ENCODE results near the gene FMOD. TPM values are rescaled to one million over a fixed set of nuclear protein-coding genes. Genes with fewer than 3 reads are reported as not detected.

The FMOD gene
- 0.23 TPM in 2 of 5 replicates, not detected in the others for total RNA-seq (2022; extraction: Qiagen RNA extraction; ENCODE audit: low read depth)

DNA sequence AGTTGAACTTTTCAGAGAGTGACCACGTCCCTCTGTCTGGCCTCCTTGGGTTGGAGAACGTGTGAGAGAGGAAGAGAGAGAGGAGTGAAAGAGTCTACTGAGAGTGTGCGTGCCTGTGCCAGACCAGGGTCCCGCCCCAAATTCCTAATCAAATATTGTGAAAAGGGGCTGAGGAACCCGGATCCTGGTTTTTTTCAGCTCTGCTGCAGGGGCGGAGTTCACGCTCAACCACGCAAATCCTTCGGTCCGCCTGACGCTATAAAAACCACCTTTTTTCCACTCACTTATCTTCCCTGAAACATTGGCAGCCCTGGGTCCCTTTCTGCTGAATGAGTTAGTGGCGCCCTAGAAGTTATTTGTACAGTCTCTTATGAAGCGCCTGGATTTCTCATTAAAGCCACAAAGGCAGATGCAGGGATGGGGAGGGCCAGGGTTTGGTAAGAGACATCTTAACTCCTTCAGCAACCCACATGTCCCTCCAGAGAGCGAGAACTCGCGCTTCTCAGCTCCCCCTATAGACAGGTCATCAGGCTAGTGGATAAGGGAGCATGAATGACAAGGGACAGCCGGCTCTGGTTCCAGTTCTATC lies at the start of gene FMOD:
TSS of gene FMOD (minus strand) at position 86 of the 589 bp plus-strand sequence. CDS start 2,852 bp downstream, outside the sequence.

DNA sequence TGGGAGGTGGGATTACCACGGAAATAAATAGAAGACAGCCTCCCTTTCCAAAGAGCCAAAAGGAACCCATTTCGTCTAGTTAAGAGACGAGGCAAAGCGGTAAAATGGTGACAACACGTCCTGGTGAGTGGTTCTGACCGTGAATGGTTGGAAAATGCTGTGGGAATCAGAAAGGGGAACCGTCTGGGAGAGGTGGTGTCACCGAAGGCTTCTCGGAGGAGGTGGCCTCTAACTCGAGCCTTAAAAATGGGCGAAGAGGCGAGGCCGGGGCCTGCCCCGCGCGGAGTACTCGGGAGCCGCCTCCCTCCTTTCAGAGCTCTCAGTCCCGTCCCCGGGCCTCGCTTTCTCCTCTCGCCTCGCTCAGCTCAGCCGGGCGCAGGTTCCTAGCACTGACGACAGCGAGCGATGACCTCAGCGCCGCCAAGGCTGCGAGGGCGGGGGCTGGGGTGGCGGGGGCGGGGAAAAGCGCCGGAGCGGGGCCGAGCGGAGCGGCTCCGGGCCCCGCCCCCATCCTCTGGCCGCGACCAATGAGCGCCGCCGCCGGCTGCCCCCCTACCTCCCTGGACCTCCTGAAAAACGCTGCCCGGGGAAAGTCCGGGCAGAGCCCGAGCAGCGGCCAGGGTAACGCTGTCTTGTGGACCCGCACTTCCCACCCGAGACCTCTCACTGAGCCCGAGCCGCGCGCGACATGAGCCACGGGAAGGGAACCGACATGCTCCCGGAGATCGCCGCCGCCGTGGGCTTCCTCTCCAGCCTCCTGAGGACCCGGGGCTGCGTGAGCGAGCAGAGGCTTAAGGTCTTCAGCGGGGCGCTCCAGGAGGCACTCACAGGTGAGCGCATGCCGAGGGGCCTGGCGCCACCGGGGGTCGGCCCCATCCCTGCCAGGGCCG lies 45.8 kb downstream of the FMOD start, which contains the start of gene BTG2:
TSS of gene BTG2 (plus strand) at position 601 of the 890 bp plus-strand sequence. CDS start at position 689, 88 bp downstream.

Other genes starting within 250 kb of the FMOD start
- 0.58 to 1.2 TPM (median 0.80 TPM) in 5 replicates for gene ADORA1, start 223.4 kb downstream of the FMOD start, total RNA-seq (2022; extraction: Qiagen RNA extraction; ENCODE audit: low read depth)
- 0.07 TPM in 1 of 5 replicates, not detected in the others for gene MYBPH, start 175.3 kb downstream of the FMOD start, total RNA-seq (2022; extraction: Qiagen RNA extraction; ENCODE audit: low read depth)
- not detected in 5 replicates for gene CHI3L1, start 164.4 kb downstream of the FMOD start, total RNA-seq (2022; extraction: Qiagen RNA extraction; ENCODE audit: low read depth)
- gene CHIT1, start 121.4 kb downstream of the FMOD start, total RNA-seq (2022; extraction: Qiagen RNA extraction; ENCODE audit: low read depth) = not detected in 5 replicates
- gene BTG2, start 45.6 kb downstream of the FMOD start, total RNA-seq (2022; extraction: Qiagen RNA extraction; ENCODE audit: low read depth) = 12.9 to 16.8 TPM (median 13.9 TPM) in 5 replicates
- not detected in 5 replicates for gene PRELP, start 124.7 kb upstream of the FMOD start, total RNA-seq (2022; extraction: Qiagen RNA extraction; ENCODE audit: low read depth)
- gene OPTC, start 143.0 kb upstream of the FMOD start, total RNA-seq (2022; extraction: Qiagen RNA extraction; ENCODE audit: low read depth) = not detected in 5 replicates

Measured in A549 treated with GW870086 at 1 μM for 4 hours (cell line).